WTC11 (cell line): ENCODE results near the gene RPS27. TPM values are rescaled to one million over a fixed set of nuclear protein-coding genes. Genes with fewer than 3 reads are reported as not detected.
"Not testable (repeated sequence)": the region's sequence is repeated elsewhere in the genome, so short reads cannot be mapped to it uniquely, and the experiment has no call there.

ENCODE experiments used
- ATAC-seq: fragments of 200-7000 bp; cut with Tn5 transposase; 2 replicates; pipeline ENCODE4 v1.10.0; 2021; ENCODE audit warnings: mild to moderate bottlenecking, moderate library complexity
- CTCF ChIA-PET: fragments of 300-600 bp; sonication (Branson Sonifier 250); formaldehyde crosslinking; loops from one replicate; lab custom pipeline; 2021; ENCODE audit warnings: antibody characterized with exemption; lab: Charles Lee
- POLR2A ChIA-PET: fragments of 350-600 bp; sonication (Branson Sonifier 250); formaldehyde crosslinking; loops from one replicate; lab custom pipeline; 2021; ENCODE audit warnings: antibody characterized with exemption; lab: Charles Lee
- DNase-seq: peaks from one replicate; pipeline ENCODE4 v3.0.0; 2021; ENCODE audit warnings: low spot score
- H3K27ac Mint-ChIP-seq: 2 replicates; pipeline ENCODE4 v1.8.0; 2021; ENCODE audit warnings: mixed read lengths
- H3K27me3 Mint-ChIP-seq: 2 replicates; pipeline ENCODE4 v1.8.0; 2021; ENCODE audit warnings: low read depth, mild to moderate bottlenecking, moderate library complexity, mixed read lengths
- H3K36me3 Mint-ChIP-seq: 2 replicates; pipeline ENCODE4 v1.8.0; 2021; ENCODE audit warnings: mixed read lengths
- H3K4me1 Mint-ChIP-seq: 2 replicates; pipeline ENCODE4 v1.8.0; 2022; ENCODE audit warnings: mixed read lengths
- H3K4me3 Mint-ChIP-seq: 2 replicates; pipeline ENCODE4 v1.8.0; 2021; ENCODE audit warnings: mild to moderate bottlenecking, moderate library complexity, mixed read lengths
- H3K9me3 Mint-ChIP-seq: 2 replicates; pipeline ENCODE4 v1.8.0; 2021; ENCODE audit warnings: mixed read lengths
- ATF6 ChIP-seq: sonication (generic); formaldehyde crosslinking; IDR thresholded peaks from 2 replicates; pipeline ENCODE4 v1.8.1; 2023; ENCODE audit warnings: mild to moderate bottlenecking, missing genetic modification reagents
- CBFB ChIP-seq: sonication (generic); formaldehyde crosslinking; IDR thresholded peaks from 2 replicates; pipeline ENCODE4 v1.8.1; 2022; ENCODE audit warnings: mild to moderate bottlenecking, low read depth, missing genetic modification reagents
- EMX1 ChIP-seq: fragments of 250-450 bp; sonication (Bioruptor Pico); IDR thresholded peaks from 2 replicates; pipeline ENCODE4 v1.8.0; 2021; ENCODE audit warnings: mild to moderate bottlenecking
- GRHL2 ChIP-seq: fragments of 250-450 bp; sonication (Bioruptor Pico); IDR thresholded peaks from 2 replicates; pipeline ENCODE4 v1.8.0; 2022; ENCODE audit warnings: mild to moderate bottlenecking, moderate library complexity; ENCODE audit not compliant: insufficient replicate concordance, severe bottlenecking
- MXD4 ChIP-seq: fragments of 250-450 bp; sonication (Bioruptor Pico); IDR thresholded peaks from 2 replicates; pipeline ENCODE4 v1.8.0; 2021; ENCODE audit warnings: mild to moderate bottlenecking, moderate library complexity, borderline replicate concordance
- MYBL2 ChIP-seq: sonication (generic); formaldehyde crosslinking; IDR thresholded peaks from 2 replicates; pipeline ENCODE4 v1.8.1; 2023; ENCODE audit warnings: mild to moderate bottlenecking, moderate library complexity, missing genetic modification reagents
- NFE2L1 ChIP-seq: sonication (generic); formaldehyde crosslinking; IDR thresholded peaks from 2 replicates; pipeline ENCODE4 v1.8.1; 2023; ENCODE audit warnings: missing genetic modification reagents
- OVOL2 ChIP-seq: fragments of 250-450 bp; sonication (Bioruptor Pico); IDR thresholded peaks from 2 replicates; pipeline ENCODE4 v1.9.0; 2021; ENCODE audit warnings: mild to moderate bottlenecking, borderline replicate concordance
- SMAD4 ChIP-seq: sonication (generic); formaldehyde crosslinking; IDR thresholded peaks from 2 replicates; pipeline ENCODE4 v1.8.0; 2022; ENCODE audit warnings: mild to moderate bottlenecking, missing genetic modification reagents
- SP1 ChIP-seq: sonication (generic); formaldehyde crosslinking; conservative IDR thresholded peaks from 2 replicates; pipeline ENCODE4 v1.8.1; 2022; ENCODE audit warnings: missing genetic modification reagents
- TCF7 ChIP-seq: sonication (generic); formaldehyde crosslinking; IDR thresholded peaks from 2 replicates; pipeline ENCODE4 v1.8.0; 2022; ENCODE audit warnings: mild to moderate bottlenecking, low read depth, missing genetic modification reagents, moderate library complexity
- ZNF138 ChIP-seq: sonication (generic); formaldehyde crosslinking; conservative IDR thresholded peaks from 2 replicates; pipeline ENCODE4 v1.8.1; 2022; ENCODE audit warnings: mild to moderate bottlenecking, moderate library complexity, missing genetic modification reagents
- total RNA-seq: library from RNA; stranded (reverse); gene quantifications from 3 replicates; pipeline ENCODE4 v1.2.3, GENCODE V29; 2021
- TF ChIP-seq, protein P1 (sequence below): sonication (generic); formaldehyde crosslinking; IDR thresholded peaks from 2 replicates; pipeline ENCODE4 v1.8.1; 2022; ENCODE audit warnings: missing genetic modification reagents, borderline replicate concordance
- TF ChIP-seq, protein P2 (sequence below): fragments of 250-450 bp; sonication (Bioruptor Pico); IDR thresholded peaks from 2 replicates; pipeline ENCODE4 v1.9.0; 2021; ENCODE audit warnings: moderate library complexity, mild to moderate bottlenecking, inconsistent platforms, borderline replicate concordance
- TF ChIP-seq, protein P3 (sequence below): fragments of 250-450 bp; sonication (Bioruptor Pico); conservative IDR thresholded peaks from 2 replicates; pipeline ENCODE4 v1.9.0; 2021; ENCODE audit warnings: mild to moderate bottlenecking
- TF ChIP-seq, protein P4 (sequence below): sonication (generic); formaldehyde crosslinking; IDR thresholded peaks from 2 replicates; pipeline ENCODE4 v1.8.1; 2023; ENCODE audit warnings: mild to moderate bottlenecking, missing genetic modification reagents, moderate library complexity

Gene RPS27
- total RNA-seq, 1 experiment from 2014 or later = 2,141 TPM

- TF ChIP-seq MXD4 (CRISPR knock-in tag) = no peak
- TF ChIP-seq, protein P1, sequence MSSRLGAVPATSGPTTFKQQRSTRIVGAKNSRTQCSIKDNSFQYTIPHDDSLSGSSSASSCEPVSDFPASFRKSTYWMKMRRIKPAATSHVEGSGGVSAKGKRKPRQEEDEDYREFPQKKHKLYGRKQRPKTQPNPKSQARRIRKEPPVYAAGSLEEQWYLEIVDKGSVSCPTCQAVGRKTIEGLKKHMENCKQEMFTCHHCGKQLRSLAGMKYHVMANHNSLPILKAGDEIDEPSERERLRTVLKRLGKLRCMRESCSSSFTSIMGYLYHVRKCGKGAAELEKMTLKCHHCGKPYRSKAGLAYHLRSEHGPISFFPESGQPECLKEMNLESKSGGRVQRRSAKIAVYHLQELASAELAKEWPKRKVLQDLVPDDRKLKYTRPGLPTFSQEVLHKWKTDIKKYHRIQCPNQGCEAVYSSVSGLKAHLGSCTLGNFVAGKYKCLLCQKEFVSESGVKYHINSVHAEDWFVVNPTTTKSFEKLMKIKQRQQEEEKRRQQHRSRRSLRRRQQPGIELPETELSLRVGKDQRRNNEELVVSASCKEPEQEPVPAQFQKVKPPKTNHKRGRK (CRISPR knock-in tag) = no peak
These were observed 15.6 kb downstream of the RPS27 start (continued) for GRCh38 chr1:154006136-154006535.

DNA sequence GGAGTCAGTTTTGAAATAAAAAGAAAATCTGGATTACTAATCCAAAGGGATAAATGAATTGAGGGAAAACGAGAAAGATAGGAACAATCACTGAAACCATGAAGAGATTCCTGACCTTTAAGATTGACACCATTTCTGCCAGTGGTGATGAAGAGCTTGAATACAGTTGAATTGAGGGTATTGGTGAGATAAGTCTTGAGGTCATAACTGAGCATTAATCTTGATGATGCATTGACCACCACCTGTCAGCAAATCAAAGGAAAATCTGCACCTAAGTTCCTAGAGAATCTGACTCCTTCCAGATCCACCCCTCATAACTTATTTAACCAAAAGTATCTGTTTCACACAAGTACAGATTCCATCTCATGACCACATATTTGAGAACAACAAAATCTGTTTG, 21.6 kb downstream of the RPS27 start:
- TF ChIP-seq ZNF138 (CRISPR knock-in tag) = no peak
- no peak for TF ChIP-seq EMX1 (CRISPR knock-in tag)
- no peak for TF ChIP-seq GRHL2
- no peak for TF ChIP-seq MYBL2 (CRISPR knock-in tag)
- no peak for TF ChIP-seq ATF6 (CRISPR knock-in tag)
- TF ChIP-seq, protein P2, sequence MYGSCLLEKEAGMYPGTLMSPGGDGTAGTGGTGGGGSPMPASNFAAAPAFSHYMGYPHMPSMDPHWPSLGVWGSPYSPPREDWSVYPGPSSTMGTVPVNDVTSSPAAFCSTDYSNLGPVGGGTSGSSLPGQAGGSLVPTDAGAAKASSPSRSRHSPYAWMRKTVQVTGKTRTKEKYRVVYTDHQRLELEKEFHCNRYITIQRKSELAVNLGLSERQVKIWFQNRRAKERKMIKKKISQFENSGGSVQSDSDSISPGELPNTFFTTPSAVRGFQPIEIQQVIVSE (CRISPR knock-in tag) = no peak
- TF ChIP-seq CBFB (CRISPR knock-in tag) = no peak
- TF ChIP-seq, protein P3, sequence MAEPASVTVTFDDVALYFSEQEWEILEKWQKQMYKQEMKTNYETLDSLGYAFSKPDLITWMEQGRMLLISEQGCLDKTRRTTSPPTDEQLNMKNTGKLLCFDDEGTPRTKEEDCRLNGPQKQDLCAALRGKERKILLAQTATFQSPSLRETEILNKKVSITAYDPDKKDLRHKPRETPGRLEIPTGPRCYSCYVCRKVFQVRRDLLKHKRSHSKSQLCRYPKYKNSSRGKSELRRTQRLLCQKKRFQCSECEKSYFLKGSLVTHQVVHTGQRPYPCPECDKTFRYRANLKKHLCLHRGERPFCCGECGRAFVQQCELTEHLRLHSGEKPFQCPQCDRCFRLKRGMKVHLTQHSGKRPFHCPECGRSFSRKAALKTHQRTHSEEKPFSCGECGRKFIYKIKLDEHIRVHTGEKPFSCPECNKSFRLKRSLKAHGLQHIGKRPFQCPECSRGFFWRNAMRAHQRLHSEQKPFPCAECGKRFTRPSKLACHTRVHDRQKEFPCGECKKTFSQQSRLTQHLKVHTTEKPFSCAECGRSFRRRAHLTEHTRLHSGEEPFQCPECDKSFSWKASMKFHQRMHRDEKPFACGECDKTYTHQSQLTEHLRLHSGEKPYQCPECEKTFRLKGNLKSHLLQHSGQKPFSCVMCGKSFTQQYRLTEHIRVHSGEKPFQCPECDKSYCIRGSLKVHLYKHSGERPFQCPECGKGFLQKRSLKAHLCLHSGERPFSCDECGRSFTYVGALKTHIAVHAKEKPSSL = no peak
- TF ChIP-seq SP1 (CRISPR knock-in tag) = no peak
- no peak for TF ChIP-seq OVOL2 (CRISPR knock-in tag)
- TF ChIP-seq, protein P4, sequence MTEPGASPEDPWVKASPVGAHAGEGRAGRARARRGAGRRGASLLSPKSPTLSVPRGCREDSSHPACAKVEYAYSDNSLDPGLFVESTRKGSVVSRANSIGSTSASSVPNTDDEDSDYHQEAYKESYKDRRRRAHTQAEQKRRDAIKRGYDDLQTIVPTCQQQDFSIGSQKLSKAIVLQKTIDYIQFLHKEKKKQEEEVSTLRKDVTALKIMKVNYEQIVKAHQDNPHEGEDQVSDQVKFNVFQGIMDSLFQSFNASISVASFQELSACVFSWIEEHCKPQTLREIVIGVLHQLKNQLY (CRISPR knock-in tag) = no peak
- no peak for TF ChIP-seq TCF7 (CRISPR knock-in tag)
- no peak for TF ChIP-seq NFE2L1
- no peak for TF ChIP-seq SMAD4 (CRISPR knock-in tag)
- no peaks in the 10 kb centered on the region for H3K9me3 Mint-ChIP-seq
- no peaks in the 10 kb centered on the region for H3K36me3 Mint-ChIP-seq
- CTCF ChIA-PET = no interaction called here
- H3K27me3 Mint-ChIP-seq = no peaks in the 10 kb centered on the region
- DNase-seq (no peak), ATAC-seq (no peak)
- no peak overlapping the region for H3K4me3 Mint-ChIP-seq
- H3K4me1 Mint-ChIP-seq = no peaks in the 10 kb centered on the region
- H3K27ac Mint-ChIP-seq = no peak overlapping the region
- POLR2A ChIA-PET = no interaction called here

GRCh38 chr1:154012543-154012942, 22.0 kb downstream of the RPS27 start:
- CTCF ChIA-PET, H3K27ac Mint-ChIP-seq, H3K4me1 Mint-ChIP-seq, H3K36me3 Mint-ChIP-seq, H3K27me3 Mint-ChIP-seq, DNase-seq, POLR2A ChIA-PET, H3K9me3 Mint-ChIP-seq, ATAC-seq, H3K4me3 Mint-ChIP-seq: not testable (repeated sequence)
